ENCODE measurements around the gene KRTAP10-12. TPM values are rescaled to one million over a fixed set of nuclear protein-coding genes. Genes with fewer than 3 reads are reported as not detected.
"Not testable (repeated sequence)": the region's sequence is repeated elsewhere in the genome, so short reads cannot be mapped to it uniquely, and the experiment has no call there.

KRTAP10-12 gene
- polyA plus RNA-seq, 1 experiment: not detected

DNA sequence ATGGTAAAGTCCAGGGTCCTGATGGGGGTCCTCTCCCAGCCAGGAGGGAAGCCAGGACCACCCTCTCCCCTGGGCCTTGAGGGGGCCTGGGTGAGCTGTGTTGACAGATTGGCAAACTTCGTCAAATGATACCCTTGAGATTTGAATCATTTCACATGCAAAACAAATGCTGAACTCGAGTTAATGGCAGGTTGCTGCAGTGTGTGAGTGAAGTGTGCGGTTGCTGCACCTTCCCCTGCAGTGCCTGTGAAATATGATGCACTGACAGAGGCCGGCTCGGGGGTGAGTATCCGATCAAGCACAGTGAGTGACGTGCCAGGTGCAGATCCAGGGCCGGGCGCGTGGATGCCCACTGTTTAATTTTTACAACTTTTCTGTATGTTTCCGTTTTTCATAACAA is 9.3 kb upstream of the KRTAP10-12 start:
- Histone ChIP-seq H3K9me3 (ENCODE audit: control insufficient read depth, insufficient read depth, low read length) (no peaks in the 10 kb centered on the region), H3K27me3 (ENCODE audit: control insufficient read depth, insufficient read depth, low read length) (peaks cover 12% of the 10 kb centered on the region), H3K4me3 (ENCODE audit: low read depth, low read length) (no peak overlapping the region), H3K27ac (ENCODE audit: low read depth, low read length) (no peak overlapping the region)
- no peak for DNase-seq (ENCODE audit: low read depth, low spot score)
- POLR2A ChIA-PET: no interaction called here
- TF ChIP-seq, protein P1, sequence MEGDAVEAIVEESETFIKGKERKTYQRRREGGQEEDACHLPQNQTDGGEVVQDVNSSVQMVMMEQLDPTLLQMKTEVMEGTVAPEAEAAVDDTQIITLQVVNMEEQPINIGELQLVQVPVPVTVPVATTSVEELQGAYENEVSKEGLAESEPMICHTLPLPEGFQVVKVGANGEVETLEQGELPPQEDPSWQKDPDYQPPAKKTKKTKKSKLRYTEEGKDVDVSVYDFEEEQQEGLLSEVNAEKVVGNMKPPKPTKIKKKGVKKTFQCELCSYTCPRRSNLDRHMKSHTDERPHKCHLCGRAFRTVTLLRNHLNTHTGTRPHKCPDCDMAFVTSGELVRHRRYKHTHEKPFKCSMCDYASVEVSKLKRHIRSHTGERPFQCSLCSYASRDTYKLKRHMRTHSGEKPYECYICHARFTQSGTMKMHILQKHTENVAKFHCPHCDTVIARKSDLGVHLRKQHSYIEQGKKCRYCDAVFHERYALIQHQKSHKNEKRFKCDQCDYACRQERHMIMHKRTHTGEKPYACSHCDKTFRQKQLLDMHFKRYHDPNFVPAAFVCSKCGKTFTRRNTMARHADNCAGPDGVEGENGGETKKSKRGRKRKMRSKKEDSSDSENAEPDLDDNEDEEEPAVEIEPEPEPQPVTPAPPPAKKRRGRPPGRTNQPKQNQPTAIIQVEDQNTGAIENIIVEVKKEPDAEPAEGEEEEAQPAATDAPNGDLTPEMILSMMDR (IDR thresholded peaks at IDR 0.05; ENCODE audit: low read depth, low read length): no peak
- CTCF ChIA-PET: no interaction called here

DNA sequence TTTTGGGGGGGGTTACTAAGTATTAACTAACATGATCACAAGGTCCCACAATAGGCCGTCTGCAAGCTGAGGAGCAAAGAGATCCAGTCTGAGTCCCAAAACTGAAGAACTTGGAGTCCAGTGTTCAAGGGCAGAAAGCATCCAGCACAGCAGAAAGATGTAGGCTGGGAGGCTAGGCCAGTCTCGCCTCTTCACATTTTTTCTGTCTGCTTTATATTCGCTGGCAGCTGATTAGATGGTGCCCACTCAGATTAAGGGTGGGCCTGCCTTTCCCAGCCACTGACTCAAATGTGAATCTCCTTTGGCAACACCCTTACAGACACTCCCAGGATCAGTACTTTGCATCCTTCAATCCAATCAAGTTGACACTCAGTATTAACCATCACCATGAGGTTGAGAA is 7.2 kb upstream of the KRTAP10-12 start:
- H3K27me3 ChIP-seq (ENCODE audit: control insufficient read depth, insufficient read depth, low read length); H3K9me3 ChIP-seq (ENCODE audit: control insufficient read depth, insufficient read depth, low read length); POLR2A ChIA-PET; H3K4me3 ChIP-seq (ENCODE audit: low read depth, low read length); H3K27ac ChIP-seq (ENCODE audit: low read depth, low read length); CTCF ChIA-PET; DNase-seq (ENCODE audit: low read depth, low spot score): not testable (repeated sequence)

DNA sequence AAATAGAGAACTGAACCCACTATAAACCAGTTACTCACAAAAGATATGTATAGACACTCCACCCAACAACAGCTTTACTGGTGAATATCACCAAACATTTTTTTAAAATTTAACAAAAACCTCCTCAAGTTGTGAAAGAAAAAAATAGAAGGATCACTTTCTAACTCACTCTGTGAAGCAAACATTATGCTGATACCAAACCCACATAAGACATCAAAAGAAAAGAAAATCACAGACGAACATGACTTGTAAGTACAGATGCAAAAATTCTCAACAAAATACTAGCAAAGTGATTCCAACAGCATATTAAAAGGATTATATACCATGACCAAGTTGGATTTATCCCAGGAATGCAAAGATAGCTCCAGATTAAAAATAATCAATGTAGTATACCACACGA is 5.3 kb upstream of the KRTAP10-12 start:
- ChIA-PET POLR2A (no interaction called here), CTCF (interaction anchor here (1.2 kb wide), 1 partner anchor 102 kb away, joined by 7 read pairs; no protein-coding TSS in a partner anchor)
- TF ChIP-seq, protein P1 (IDR thresholded peaks at IDR 0.05; ENCODE audit: low read depth, low read length): no peak
- H3K9me3 ChIP-seq (ENCODE audit: control insufficient read depth, insufficient read depth, low read length): no peaks in the 10 kb centered on the region; the same call in 1 of the 2 replicates
- peaks cover 12% of the 10 kb centered on the region for H3K27me3 ChIP-seq (ENCODE audit: control insufficient read depth, insufficient read depth, low read length)
- no peak overlapping the region for H3K4me3 ChIP-seq (ENCODE audit: low read depth, low read length)
- H3K27ac ChIP-seq (ENCODE audit: low read depth, low read length): no peak overlapping the region
- no peak for DNase-seq (ENCODE audit: low read depth, low spot score)

DNA sequence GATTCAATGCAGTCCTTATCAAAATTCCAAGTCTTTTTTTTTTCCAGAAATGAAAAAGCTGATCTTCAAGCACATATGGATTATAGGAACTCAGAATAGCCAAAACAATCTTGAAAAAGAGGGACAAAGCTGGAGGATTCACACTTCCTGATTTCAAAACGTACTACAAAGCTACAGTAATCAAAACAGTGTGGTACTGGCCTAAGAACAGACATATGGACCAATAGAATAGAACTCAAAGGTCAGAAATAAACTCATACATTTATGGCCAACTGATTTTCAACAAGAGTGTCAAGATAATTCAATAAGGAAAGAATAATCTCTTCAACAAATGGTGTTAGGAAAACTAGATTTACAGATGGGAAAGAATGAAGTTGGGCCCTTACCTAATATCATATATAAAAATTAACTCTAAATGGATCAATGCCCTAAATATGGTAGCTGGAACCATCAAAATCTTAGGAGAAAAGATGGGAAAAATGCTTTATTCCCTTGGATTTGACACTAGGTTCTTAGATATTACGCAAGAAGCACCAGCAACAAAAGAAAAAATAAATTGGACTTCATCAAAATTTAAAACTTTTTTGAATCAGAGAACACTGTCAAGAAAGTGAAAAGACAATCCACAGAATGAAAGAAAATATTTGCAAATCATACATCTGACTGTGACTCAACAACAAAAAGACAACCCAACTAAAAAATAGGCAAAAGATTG is 4.0 kb upstream of the KRTAP10-12 start:
- Histone ChIP-seq H3K27ac (ENCODE audit: low read depth, low read length) (no peak overlapping the region), H3K4me3 (ENCODE audit: low read depth, low read length) (no peak overlapping the region), H3K27me3 (ENCODE audit: control insufficient read depth, insufficient read depth, low read length) (peaks cover 10% of the 10 kb centered on the region), H3K9me3 (ENCODE audit: control insufficient read depth, insufficient read depth, low read length) (no peaks in the 10 kb centered on the region; the same call in 1 of the 2 replicates)
- no peak for DNase-seq (ENCODE audit: low read depth, low spot score)
- CTCF ChIA-PET: no interaction called here
- POLR2A ChIA-PET: no interaction called here
- TF ChIP-seq, protein P1 (IDR thresholded peaks at IDR 0.05; ENCODE audit: low read depth, low read length): no peak

DNA sequence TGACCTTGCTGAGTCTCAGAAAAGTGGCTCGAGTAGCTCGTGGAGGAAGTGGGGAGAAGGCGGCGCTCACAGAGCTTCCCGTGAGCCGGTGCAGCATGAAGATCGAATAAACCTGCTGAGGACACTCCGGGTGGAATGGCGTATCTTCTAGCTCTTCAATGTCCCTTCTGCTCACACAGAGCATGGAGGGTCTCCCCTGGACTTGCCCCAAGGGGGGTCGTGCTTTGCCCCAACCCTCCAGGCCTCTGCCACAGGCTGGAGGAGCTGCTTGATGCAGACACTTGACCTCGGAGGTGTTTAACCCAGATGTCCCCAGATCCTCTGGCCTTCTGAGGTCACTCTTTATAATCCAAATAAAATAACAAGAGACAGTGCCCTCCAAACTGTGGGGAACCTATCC is 2.2 kb upstream of the KRTAP10-12 start:
- POLR2A ChIA-PET: no interaction called here
- CTCF ChIA-PET: no interaction called here
- H3K9me3 ChIP-seq (ENCODE audit: control insufficient read depth, insufficient read depth, low read length): no peaks in the 10 kb centered on the region; the same call in 1 of the 2 replicates
- no peak overlapping the region for H3K27ac ChIP-seq (ENCODE audit: low read depth, low read length)
- TF ChIP-seq, protein P1 (IDR thresholded peaks at IDR 0.05; ENCODE audit: low read depth, low read length): no peak
- H3K27me3 ChIP-seq (ENCODE audit: control insufficient read depth, insufficient read depth, low read length): peaks cover 16% of the 10 kb centered on the region
- H3K4me3 ChIP-seq (ENCODE audit: low read depth, low read length): no peak overlapping the region
- DNase-seq (ENCODE audit: low read depth, low spot score): no peak

Data from AG04450 (cell line).